HEK293 (cell line): ENCODE results near the gene CARTPT.

Experiments used
- CTCF ChIA-PET: fragments of 350-600 bp; formaldehyde crosslinking; extraction: SDS; loops from one replicate; lab custom pipeline; 2021; ENCODE audit warnings: antibody characterized with exemption; lab: Yijun Ruan, JAX
- POLR2A ChIA-PET: fragments of 300-600 bp; formaldehyde crosslinking; extraction: SDS; loops from one replicate; lab custom pipeline; 2020; ENCODE audit warnings: antibody characterized with exemption, inconsistent platforms; lab: Yijun Ruan, JAX
- H3K27ac ChIP-seq: fragments of 200-500 bp; sonication (Bioruptor generic); 2 replicates; pipeline ENCODE4 v1.5.1; 2014; ENCODE audit warnings: low read depth, low read length, control low read depth, inconsistent platforms; ENCODE audit errors: extremely low read depth
- H3K36me3 ChIP-seq, 2 experiments: fragments of 200-500 bp in 1 of 2; sonication (Bioruptor generic) in 1 of 2; 1 replicate in 1 of 2; 2 replicates in 1 of 2; pipeline ENCODE4 v1.5.1; 2014 to 2017; ENCODE audit warnings: inconsistent platforms in 2 of 2, low read length in 2 of 2; ENCODE audit not compliant: control insufficient read depth in 2 of 2, insufficient read depth in 1 of 2
- H3K4me1 ChIP-seq: fragments of 200-500 bp; sonication (Bioruptor generic); 2 replicates; pipeline ENCODE4 v1.5.1; 2014; ENCODE audit warnings: mild to moderate bottlenecking, low read length, inconsistent platforms; ENCODE audit not compliant: control insufficient read depth, insufficient read depth
- H3K4me3 ChIP-seq: 2 replicates; pipeline ENCODE4 v1.5.1; 2011; ENCODE audit warnings: low read depth, mild to moderate bottlenecking, control low read depth, low read length, moderate library complexity
- H3K9me3 ChIP-seq: fragments of 200-500 bp; sonication (Bioruptor generic); 2 replicates; pipeline ENCODE4 v1.5.1; 2014; ENCODE audit warnings: low read depth, low read length, inconsistent platforms; ENCODE audit not compliant: control insufficient read depth, insufficient read depth
- EGR2 ChIP-seq: fragments of 450-650 bp; formaldehyde crosslinking; IDR thresholded peaks from 2 replicates; pipeline ENCODE4 v1.5.1; 2016; ENCODE audit warnings: low read depth, missing biosample characterization, missing genetic modification characterization
- GLI4 ChIP-seq: fragments of 450-650 bp; formaldehyde crosslinking; IDR thresholded peaks from 2 replicates; pipeline ENCODE4 v1.5.1; 2016; ENCODE audit warnings: missing biosample characterization, missing genetic modification characterization
- PRDM1 ChIP-seq: fragments of 450-650 bp; formaldehyde crosslinking; IDR thresholded peaks from 2 replicates; pipeline ENCODE4; 2016; ENCODE audit warnings: missing biosample characterization, missing genetic modification characterization
- SP2 ChIP-seq: fragments of 450-650 bp; formaldehyde crosslinking; IDR thresholded peaks from 2 replicates; pipeline ENCODE4 v1.5.1; 2016; ENCODE audit warnings: missing biosample characterization, missing genetic modification characterization
- ZNF146 ChIP-seq: fragments of 450-650 bp; formaldehyde crosslinking; IDR thresholded peaks from 2 replicates; pipeline ENCODE4 v1.5.1; 2016; ENCODE audit warnings: missing biosample characterization, missing genetic modification characterization
- ZNF184 ChIP-seq: fragments of 450-650 bp; IDR thresholded peaks from 2 replicates; pipeline ENCODE4 v1.5.1; 2018; ENCODE audit warnings: missing biosample characterization, mild to moderate bottlenecking, missing genetic modification characterization
- ZNF248 ChIP-seq: fragments of 450-650 bp; formaldehyde crosslinking; IDR thresholded peaks from 2 replicates; pipeline ENCODE4 v1.5.1; 2017; ENCODE audit warnings: missing biosample characterization, missing genetic modification characterization
- ZNF37A ChIP-seq: fragments of 450-650 bp; IDR thresholded peaks from 2 replicates; pipeline ENCODE4 v1.5.1; 2018; ENCODE audit warnings: missing biosample characterization, missing genetic modification characterization
- ZNF416 ChIP-seq: fragments of 450-650 bp; formaldehyde crosslinking; IDR thresholded peaks from 2 replicates; pipeline ENCODE4 v1.5.1; 2016; ENCODE audit warnings: missing biosample characterization, missing genetic modification characterization
- ZNF518A ChIP-seq: fragments of 450-650 bp; formaldehyde crosslinking; conservative IDR thresholded peaks from 2 replicates; pipeline ENCODE4 v1.5.1; 2016; ENCODE audit warnings: low read depth, missing biosample characterization, missing genetic modification characterization
- ZNF639 ChIP-seq: fragments of 450-650 bp; formaldehyde crosslinking; IDR thresholded peaks from 2 replicates; pipeline ENCODE4 v1.5.1; 2016; ENCODE audit warnings: missing biosample characterization, missing genetic modification characterization
- ZNF654 ChIP-seq: fragments of 450-650 bp; formaldehyde crosslinking; IDR thresholded peaks from 2 replicates; pipeline ENCODE4 v1.5.1; 2016; ENCODE audit warnings: low read depth, missing biosample characterization, missing genetic modification characterization
- ZNF707 ChIP-seq: fragments of 450-650 bp; formaldehyde crosslinking; IDR thresholded peaks from 2 replicates; pipeline ENCODE4 v1.5.1; 2016; ENCODE audit warnings: missing biosample characterization, missing genetic modification characterization
- ZNF777 ChIP-seq: fragments of 450-650 bp; formaldehyde crosslinking; IDR thresholded peaks from 2 replicates; pipeline ENCODE4 v1.5.1; 2017; ENCODE audit warnings: missing biosample characterization, missing genetic modification characterization, borderline replicate concordance
- ZXDB ChIP-seq: fragments of 450-650 bp; formaldehyde crosslinking; IDR thresholded peaks from 2 replicates; pipeline ENCODE4 v1.5.1; 2016; ENCODE audit warnings: missing biosample characterization, missing genetic modification characterization

Gene CARTPT

GRCh38 chr5:71737931-71738539, 19.0 kb downstream of the CARTPT start (continued):
- TF ChIP-seq ZNF518A (peak; percentile 63; the same call in 1 of the 2 replicates), ZNF184 (tag by site-specific recombination) (no peak)
- TF ChIP-seq, all 188 proteins: peak for 9

- Histone ChIP-seq H3K36me3 (no peaks in the 10 kb centered on the region), H3K4me3 (no peak overlapping the region), H3K27ac (no peak overlapping the region), H3K4me1 (no peaks in the 10 kb centered on the region), H3K9me3 (no peaks in the 10 kb centered on the region)
- CTCF ChIA-PET = interaction anchor here (0.7 kb wide), 1 partner anchor 156 kb away, joined by 3 read pairs; no protein-coding TSS in a partner anchor
- POLR2A ChIA-PET = no interaction called here
- TF ChIP-seq ZNF37A (tag by site-specific recombination) (no peak), ZNF639 (tag by site-specific recombination) (no peak), SP2 (tag by site-specific recombination) (no peak), ZNF654 (tag by site-specific recombination) (no peak), ZNF707 (tag by site-specific recombination) (no peak), PRDM1 (no peak), ZNF248 (tag by site-specific recombination) (no peak)
Observed at GRCh38 chr5:71738662-71739361, 19.7 kb downstream of the CARTPT start.

- ChIA-PET CTCF (interaction anchor here (0.6 kb wide), 3 partner anchors 17 to 340 kb away, joined by 3 to 4 read pairs (median 3); no protein-coding TSS in a partner anchor), POLR2A (no interaction called here)
- no peak overlapping the region for H3K27ac ChIP-seq
- TF ChIP-seq GLI4 (tag by site-specific recombination) (no peak), ZNF416 (tag by site-specific recombination) (no peak), ZNF777 (tag by site-specific recombination) (no peak), ZXDB (no peak), ZNF146 (tag by site-specific recombination) (no peak), ZNF184 (tag by site-specific recombination) (no peak), EGR2 (tag by site-specific recombination) (no peak)
- H3K4me1 ChIP-seq = no peaks in the 10 kb centered on the region
- no peaks in the 10 kb centered on the region for H3K9me3 ChIP-seq
- no peaks in the 10 kb centered on the region for H3K36me3 ChIP-seq
- H3K4me3 ChIP-seq = no peak overlapping the region
Observed at GRCh38 chr5:71740015-71740753, 21.1 kb downstream of the CARTPT start.
